Astrocyte of the spinal cord (primary cell): ENCODE data around the gene GRID2.
A peak's percentile ranks its signal among the peaks of the same experiment; 100 is the strongest.

ENCODE experiments used
- DNase-seq: peaks from one replicate; pipeline ENCODE4 v3.0.0; 2011; ENCODE audit warnings: low read depth, low spot score
- H3K4me3 ChIP-seq: 2 replicates; pipeline ENCODE4 v1.5.1; 2011; ENCODE audit warnings: low read depth, mild to moderate bottlenecking, low read length, moderate library complexity
- in situ Hi-C: cut with HindIII; loops from 2 replicates; pipeline ENCODE4 v1.10.0; 2017; ENCODE audit warnings: low sequenced_read_pairs
- TF ChIP-seq, protein P1 (sequence below): IDR thresholded peaks from 2 replicates; pipeline ENCODE4 v1.5.1; 2012; ENCODE audit warnings: low read depth, mild to moderate bottlenecking, low read length, inconsistent platforms

The GRID2 gene

DNA sequence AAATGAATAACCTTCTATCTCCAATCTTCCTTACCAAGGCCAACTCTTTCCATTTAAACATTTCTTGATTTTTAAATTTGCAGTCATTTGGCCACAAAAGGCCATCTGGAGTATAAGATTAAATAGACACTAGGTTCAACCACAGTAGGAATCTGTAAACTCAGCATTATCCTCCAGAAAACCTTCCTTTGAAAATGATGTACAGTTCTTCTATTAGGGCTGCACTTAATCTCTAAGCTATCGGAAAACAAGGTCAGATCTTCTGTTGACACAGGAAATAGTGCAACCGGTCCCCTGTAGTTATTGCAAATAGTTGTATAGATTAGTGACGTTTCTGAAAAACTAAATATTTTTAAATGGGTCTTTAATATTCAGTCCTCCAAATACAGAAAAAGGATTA lies 1165.8 kb downstream of the GRID2 start:
- H3K4me3 ChIP-seq, result no peak overlapping the region
- TF ChIP-seq, protein P1, sequence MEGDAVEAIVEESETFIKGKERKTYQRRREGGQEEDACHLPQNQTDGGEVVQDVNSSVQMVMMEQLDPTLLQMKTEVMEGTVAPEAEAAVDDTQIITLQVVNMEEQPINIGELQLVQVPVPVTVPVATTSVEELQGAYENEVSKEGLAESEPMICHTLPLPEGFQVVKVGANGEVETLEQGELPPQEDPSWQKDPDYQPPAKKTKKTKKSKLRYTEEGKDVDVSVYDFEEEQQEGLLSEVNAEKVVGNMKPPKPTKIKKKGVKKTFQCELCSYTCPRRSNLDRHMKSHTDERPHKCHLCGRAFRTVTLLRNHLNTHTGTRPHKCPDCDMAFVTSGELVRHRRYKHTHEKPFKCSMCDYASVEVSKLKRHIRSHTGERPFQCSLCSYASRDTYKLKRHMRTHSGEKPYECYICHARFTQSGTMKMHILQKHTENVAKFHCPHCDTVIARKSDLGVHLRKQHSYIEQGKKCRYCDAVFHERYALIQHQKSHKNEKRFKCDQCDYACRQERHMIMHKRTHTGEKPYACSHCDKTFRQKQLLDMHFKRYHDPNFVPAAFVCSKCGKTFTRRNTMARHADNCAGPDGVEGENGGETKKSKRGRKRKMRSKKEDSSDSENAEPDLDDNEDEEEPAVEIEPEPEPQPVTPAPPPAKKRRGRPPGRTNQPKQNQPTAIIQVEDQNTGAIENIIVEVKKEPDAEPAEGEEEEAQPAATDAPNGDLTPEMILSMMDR, result no peak
- no peak for DNase-seq
- in situ Hi-C loops, result no loop called here

DNA sequence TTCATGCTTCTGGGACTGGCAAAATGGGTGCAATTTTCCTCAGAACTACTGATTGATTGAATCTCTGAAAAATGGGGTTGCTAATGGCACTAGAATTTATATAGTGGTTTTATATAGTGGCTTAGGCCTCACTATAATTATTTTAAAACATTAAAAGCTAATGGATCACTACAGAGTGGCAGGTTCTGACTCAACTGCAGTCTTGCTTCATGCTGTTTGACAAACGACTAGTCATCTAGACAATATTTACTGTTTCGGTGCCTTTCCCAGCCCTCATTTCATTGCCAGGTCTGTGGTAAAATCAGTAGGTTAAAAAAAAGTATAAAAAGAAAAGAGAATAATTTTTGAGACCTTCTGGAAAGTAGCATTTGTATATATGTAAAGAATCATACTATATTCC lies 1172.0 kb downstream of the GRID2 start:
- in situ Hi-C loops, result no loop called here
- no peak for DNase-seq
- no peak overlapping the region for H3K4me3 ChIP-seq
- TF ChIP-seq, protein P1, result no peak

DNA sequence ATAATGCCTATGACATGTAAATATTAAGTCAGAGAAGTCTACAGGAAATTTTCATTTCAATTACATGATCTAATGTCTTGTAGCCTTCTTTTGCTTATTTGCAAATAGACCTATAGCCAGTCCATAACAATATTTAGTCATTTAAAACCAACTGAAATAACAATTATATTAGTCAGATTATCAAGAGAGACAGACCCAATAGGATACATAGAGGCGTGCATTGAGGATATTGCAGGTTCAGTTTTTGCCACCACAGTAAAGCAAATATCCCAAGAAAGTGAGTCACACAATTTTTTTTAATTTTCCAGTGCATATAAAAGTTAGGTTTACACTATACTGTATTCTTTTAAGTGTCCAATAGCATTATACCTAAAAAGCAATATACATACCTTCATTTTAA lies 1175.0 kb downstream of the GRID2 start:
- in situ Hi-C loops, result no loop called here
- H3K4me3 ChIP-seq, result no peak overlapping the region
- no peak for DNase-seq
- TF ChIP-seq, protein P1, result no peak

DNA sequence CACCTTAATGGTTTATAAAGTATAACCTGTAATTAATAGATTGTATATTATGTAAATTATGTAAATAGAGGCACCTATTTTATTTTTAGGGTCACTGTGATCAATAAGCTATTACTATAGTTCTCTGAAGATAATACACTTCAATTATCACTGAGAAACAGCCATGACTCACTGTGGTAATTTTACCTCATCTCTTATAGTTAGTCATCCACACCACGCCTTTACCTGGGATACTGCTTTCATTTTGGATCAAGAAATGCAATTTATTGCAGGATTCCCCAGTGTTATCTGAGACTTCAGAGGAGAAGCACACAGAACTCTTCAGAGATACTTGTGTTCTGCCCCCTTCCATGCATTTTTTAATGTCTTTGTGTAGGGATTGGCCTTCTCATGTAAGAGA lies 1176.7 kb downstream of the GRID2 start:
- in situ Hi-C loops, result no loop called here
- H3K4me3 ChIP-seq, result no peak overlapping the region
- TF ChIP-seq, protein P1, result no peak
- DNase-seq, result no peak

DNA sequence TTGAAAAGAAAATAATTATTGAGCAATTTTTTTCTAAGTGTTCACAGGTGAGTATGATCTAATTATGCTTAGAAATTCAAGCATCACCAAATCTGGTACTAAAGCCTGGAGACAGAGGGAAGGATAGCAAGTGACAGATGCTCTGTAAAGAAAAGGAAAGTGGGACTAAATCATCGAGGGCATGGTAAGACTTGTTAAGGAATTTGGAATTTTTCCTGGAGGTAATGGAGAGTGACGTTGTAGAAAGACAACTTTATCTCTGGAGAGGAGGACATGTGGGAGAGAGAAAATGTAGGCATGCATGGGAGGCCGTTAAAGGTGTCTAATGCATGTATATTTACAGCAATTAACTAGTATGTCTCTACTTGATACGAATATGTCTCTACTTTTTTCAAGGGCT lies 1191.6 kb downstream of the GRID2 start:
- TF ChIP-seq, protein P1, result no peak
- in situ Hi-C loops, result no loop called here
- no peak overlapping the region for H3K4me3 ChIP-seq
- DNase-seq, result no peak

DNA sequence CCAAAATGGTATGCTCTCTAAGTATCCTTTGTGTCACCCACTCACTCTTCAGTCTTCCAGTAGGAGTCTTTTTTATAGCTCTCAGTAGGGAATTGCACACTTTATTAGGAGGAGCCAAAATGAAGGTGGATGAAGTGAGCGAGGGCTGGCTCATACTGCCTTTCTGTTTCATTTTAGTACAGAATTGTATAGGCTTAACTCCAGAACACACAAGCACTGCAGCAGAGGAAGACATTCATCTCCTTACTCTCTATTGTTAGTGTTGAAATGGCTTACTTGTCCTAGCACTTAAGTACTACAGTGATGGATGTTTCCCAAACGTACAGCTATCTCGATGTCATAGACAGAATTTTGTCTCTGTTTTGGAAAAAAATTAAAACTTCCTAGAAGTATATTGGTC lies 1197.5 kb downstream of the GRID2 start:
- TF ChIP-seq, protein P1, result no peak
- no peak overlapping the region for H3K4me3 ChIP-seq
- in situ Hi-C loops, result no loop called here
- DNase-seq, result no peak

DNA sequence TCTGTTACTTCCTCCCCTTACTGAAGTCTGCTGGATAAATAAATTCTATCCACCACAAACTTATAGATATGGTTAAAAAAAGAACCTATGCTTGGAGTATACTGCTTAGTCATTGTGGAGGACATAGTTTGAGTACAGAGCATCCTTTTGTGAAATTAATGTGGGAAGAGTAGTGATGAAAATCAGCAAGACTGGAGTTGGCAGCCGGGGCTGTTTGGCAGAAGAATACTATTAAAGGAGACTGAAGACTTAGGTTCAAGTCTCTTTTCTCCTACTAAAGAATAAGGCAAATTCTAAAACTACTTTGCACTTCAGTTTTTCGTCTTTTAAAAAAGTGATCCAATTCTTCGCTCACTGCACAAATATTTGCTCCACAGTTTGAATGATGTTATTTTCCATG lies 1198.2 kb downstream of the GRID2 start:
- TF ChIP-seq, protein P1, result no peak
- peak; percentile 13 for DNase-seq
- in situ Hi-C loops, result no loop called here
- H3K4me3 ChIP-seq, result no peak overlapping the region
